ES-I3 (cell line): Measurements from ENCODE around the gene KCNE5.
"Not testable (repeated sequence)": the region's sequence is repeated elsewhere in the genome, so short reads cannot be mapped to it uniquely, and the experiment has no call there.

Experiments used
- H3K36me3 ChIP-seq: 2 replicates; pipeline ENCODE4 v1.6.1; 2013; ENCODE audit warnings: mild to moderate bottlenecking, low read length, control low read depth, moderate library complexity; ENCODE audit not compliant: insufficient read depth
- H3K4me1 ChIP-seq: 2 replicates; pipeline ENCODE4 v1.6.1; 2013; ENCODE audit warnings: mild to moderate bottlenecking, control low read depth, low read length; ENCODE audit not compliant: insufficient read depth
- H3K9ac ChIP-seq: 2 replicates; pipeline ENCODE4 v1.6.1; 2013; ENCODE audit warnings: low read depth, mild to moderate bottlenecking, low read length, moderate library complexity
- H3K9me3 ChIP-seq: 2 replicates; pipeline ENCODE4 v1.6.1; 2013; ENCODE audit warnings: mild to moderate bottlenecking, low read length, moderate library complexity; ENCODE audit not compliant: control insufficient read depth, insufficient read depth

The KCNE5 gene

DNA sequence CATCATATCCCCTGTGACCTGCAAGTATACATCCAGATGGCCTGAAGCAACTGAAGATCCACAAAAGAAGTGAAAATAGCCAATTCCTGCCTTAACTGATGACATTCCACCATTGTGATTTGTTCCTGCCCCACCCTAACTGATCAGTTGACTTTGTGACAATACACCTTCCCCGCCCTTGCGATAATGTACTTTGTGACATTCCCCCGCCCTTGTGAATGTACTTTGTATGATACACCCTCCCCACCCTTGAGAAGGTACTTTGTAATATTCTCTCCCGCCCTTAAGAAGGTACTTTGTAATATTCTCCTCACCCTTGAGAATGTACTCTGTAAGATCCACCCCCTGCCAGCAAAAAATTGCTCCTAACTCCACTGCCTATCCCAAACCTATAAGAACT is 48.9 kb downstream of the KCNE5 start:
- not testable (repeated sequence) for H3K9me3 ChIP-seq, H3K9ac ChIP-seq, H3K36me3 ChIP-seq, H3K4me1 ChIP-seq
